Measurements from ENCODE around the gene PRIMA1.

DNA sequence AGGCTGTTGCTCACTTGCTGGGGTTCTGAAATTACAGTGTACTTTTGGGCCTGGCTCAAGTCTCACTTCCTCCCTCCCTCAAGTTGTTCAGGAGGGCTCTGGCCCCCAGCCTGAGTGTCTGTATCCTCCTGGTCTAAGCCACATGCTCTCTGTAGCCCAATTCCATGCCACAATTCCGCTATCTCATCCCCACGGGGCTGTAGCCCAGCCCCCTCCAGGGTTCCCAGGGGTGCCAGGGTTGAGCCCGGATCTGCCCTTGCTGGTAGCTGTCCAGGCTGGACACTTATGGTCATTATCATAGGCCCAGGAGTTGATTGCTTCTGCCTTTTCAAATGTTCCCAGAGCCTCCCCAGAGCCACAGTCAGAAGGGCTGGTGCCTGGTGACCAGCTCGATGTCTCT lies 65.3 kb downstream of the PRIMA1 start:
- TF ChIP-seq, protein P1, sequence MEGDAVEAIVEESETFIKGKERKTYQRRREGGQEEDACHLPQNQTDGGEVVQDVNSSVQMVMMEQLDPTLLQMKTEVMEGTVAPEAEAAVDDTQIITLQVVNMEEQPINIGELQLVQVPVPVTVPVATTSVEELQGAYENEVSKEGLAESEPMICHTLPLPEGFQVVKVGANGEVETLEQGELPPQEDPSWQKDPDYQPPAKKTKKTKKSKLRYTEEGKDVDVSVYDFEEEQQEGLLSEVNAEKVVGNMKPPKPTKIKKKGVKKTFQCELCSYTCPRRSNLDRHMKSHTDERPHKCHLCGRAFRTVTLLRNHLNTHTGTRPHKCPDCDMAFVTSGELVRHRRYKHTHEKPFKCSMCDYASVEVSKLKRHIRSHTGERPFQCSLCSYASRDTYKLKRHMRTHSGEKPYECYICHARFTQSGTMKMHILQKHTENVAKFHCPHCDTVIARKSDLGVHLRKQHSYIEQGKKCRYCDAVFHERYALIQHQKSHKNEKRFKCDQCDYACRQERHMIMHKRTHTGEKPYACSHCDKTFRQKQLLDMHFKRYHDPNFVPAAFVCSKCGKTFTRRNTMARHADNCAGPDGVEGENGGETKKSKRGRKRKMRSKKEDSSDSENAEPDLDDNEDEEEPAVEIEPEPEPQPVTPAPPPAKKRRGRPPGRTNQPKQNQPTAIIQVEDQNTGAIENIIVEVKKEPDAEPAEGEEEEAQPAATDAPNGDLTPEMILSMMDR (IDR thresholded peaks at IDR 0.05), result no peak
- TF ChIP-seq POLR2A (IDR thresholded peaks at IDR 0.05), result no peak
